Stimulated activated CD4-positive, alpha-beta T cell treated with anti-CD3 and anti-CD28 coated beads, Interleukin-1b, Interleukin-23, amount 100 ng/mL, for 1 hour (primary cell): ENCODE measurements around the gene ZFYVE1.
"Not testable (repeated sequence)": the region's sequence is repeated elsewhere in the genome, so short reads cannot be mapped to it uniquely, and the experiment has no call there.

ENCODE experiments used
- DNase-seq, 2 donors: peaks; one replicate each; pipeline ENCODE4 v3.0.0-alpha.2; 2020; ENCODE audit warnings: low read depth in 2 of 2

ZFYVE1 gene

GRCh38 chr14:73000073-73000472 lies 26.8 kb downstream of the ZFYVE1 start:
- DNase-seq, result no peak

GRCh38 chr14:72999316-72999715 lies 27.6 kb downstream of the ZFYVE1 start:
- DNase-seq, result no peak

GRCh38 chr14:72998252-72998903 lies 28.5 kb downstream of the ZFYVE1 start:
- DNase-seq, result no peak

GRCh38 chr14:72996916-72997315 lies 30.0 kb downstream of the ZFYVE1 start:
- DNase-seq, result no peak

- no peak for DNase-seq
These were observed 36.7 kb downstream of the ZFYVE1 start for GRCh38 chr14:72990171-72990570.

- DNase-seq, result no peak
These were observed 40.0 kb downstream of the ZFYVE1 start for GRCh38 chr14:72986857-72987256.

GRCh38 chr14:72986214-72986613 lies 40.7 kb downstream of the ZFYVE1 start:
- DNase-seq, result no peak

- no peak for DNase-seq
These were observed 44.7 kb downstream of the ZFYVE1 start for GRCh38 chr14:72982146-72982708.

- no peak for DNase-seq
These were observed 46.0 kb downstream of the ZFYVE1 start for GRCh38 chr14:72980863-72981262.

GRCh38 chr14:72978856-72979255 lies 48.0 kb downstream of the ZFYVE1 start:
- DNase-seq, result no peak

GRCh38 chr14:72975770-72976169 lies 51.1 kb downstream of the ZFYVE1 start:
- no peak for DNase-seq

- no peak for DNase-seq
These were observed 52.2 kb downstream of the ZFYVE1 start for GRCh38 chr14:72974661-72975060.

- DNase-seq, result no peak
These were observed 56.0 kb downstream of the ZFYVE1 start for GRCh38 chr14:72970824-72971434.

- no peak for DNase-seq
These were observed 56.8 kb downstream of the ZFYVE1 start for GRCh38 chr14:72970058-72970630.

- no peak for DNase-seq
These were observed 58.6 kb downstream of the ZFYVE1 start for GRCh38 chr14:72968316-72968715.

- DNase-seq, result no peak
These were observed 60.9 kb downstream of the ZFYVE1 start for GRCh38 chr14:72966038-72966437.

- no peak for DNase-seq
These were observed 61.7 kb downstream of the ZFYVE1 start for GRCh38 chr14:72965249-72965648.

GRCh38 chr14:72962829-72963312 lies 64.0 kb downstream of the ZFYVE1 start:
- DNase-seq, result no peak

- not testable (repeated sequence) for DNase-seq
These were observed 64.6 kb downstream of the ZFYVE1 start for GRCh38 chr14:72962336-72962754.

GRCh38 chr14:72961579-72962335 lies 65.1 kb downstream of the ZFYVE1 start:
- DNase-seq, result no peak

GRCh38 chr14:72961016-72961415 lies 65.9 kb downstream of the ZFYVE1 start:
- not testable (repeated sequence) for DNase-seq

GRCh38 chr14:72958548-72958947 lies 68.4 kb downstream of the ZFYVE1 start:
- DNase-seq, result no peak
